HFFc6 (cell line): ENCODE data around the gene CREB5. TPM values are rescaled to one million over a fixed set of nuclear protein-coding genes. Genes with fewer than 3 reads are reported as not detected.

ENCODE experiments used
- DNase-seq: peaks from one replicate; pipeline ENCODE4 v3.0.0-alpha.2; 2018
- H3K27ac Mint-ChIP-seq: 2 replicates; pipeline ENCODE4 v1.8.0; 2020; ENCODE audit warnings: mild to moderate bottlenecking, mixed read lengths
- H3K27me3 Mint-ChIP-seq: 2 replicates; pipeline ENCODE4 v1.8.0; 2021; ENCODE audit warnings: mild to moderate bottlenecking, moderate library complexity, mixed read lengths; ENCODE audit not compliant: insufficient read depth
- H3K36me3 Mint-ChIP-seq: 2 replicates; pipeline ENCODE4 v1.8.0; 2021; ENCODE audit warnings: low read depth, mixed read lengths
- H3K4me1 Mint-ChIP-seq: 2 replicates; pipeline ENCODE4 v1.8.0; 2020; ENCODE audit warnings: low read depth, mixed read lengths
- H3K4me3 Mint-ChIP-seq: 2 replicates; pipeline ENCODE4 v1.8.0; 2020; ENCODE audit warnings: mild to moderate bottlenecking, moderate library complexity, mixed read lengths
- H3K9me3 Mint-ChIP-seq: 2 replicates; pipeline ENCODE4 v1.8.0; 2020; ENCODE audit warnings: mild to moderate bottlenecking, mixed read lengths
- total RNA-seq, 6 experiments: library from RNA; stranded (reverse); fragmentation: NEBNext Ultra II Directional; extraction: Animal tissue kit (Norgen Biotek cat#: 25700); gene quantifications; 2 replicates in 1 of 6; 3 replicates in 5 of 6; pipeline ENCODE4 v1.2.3, GENCODE V29; 2021
- TF ChIP-seq, protein P1 (sequence below): fragments of 200-600 bp; sonication (generic); IDR thresholded peaks from 2 replicates; pipeline ENCODE4 v1.5.0; 2021; ENCODE audit warnings: antibody characterized with exemption, mild to moderate bottlenecking

The CREB5 gene
- total RNA-seq, 6 experiments from 2014 or later = 0.60 to 0.90 (median 0.79) TPM

DNA sequence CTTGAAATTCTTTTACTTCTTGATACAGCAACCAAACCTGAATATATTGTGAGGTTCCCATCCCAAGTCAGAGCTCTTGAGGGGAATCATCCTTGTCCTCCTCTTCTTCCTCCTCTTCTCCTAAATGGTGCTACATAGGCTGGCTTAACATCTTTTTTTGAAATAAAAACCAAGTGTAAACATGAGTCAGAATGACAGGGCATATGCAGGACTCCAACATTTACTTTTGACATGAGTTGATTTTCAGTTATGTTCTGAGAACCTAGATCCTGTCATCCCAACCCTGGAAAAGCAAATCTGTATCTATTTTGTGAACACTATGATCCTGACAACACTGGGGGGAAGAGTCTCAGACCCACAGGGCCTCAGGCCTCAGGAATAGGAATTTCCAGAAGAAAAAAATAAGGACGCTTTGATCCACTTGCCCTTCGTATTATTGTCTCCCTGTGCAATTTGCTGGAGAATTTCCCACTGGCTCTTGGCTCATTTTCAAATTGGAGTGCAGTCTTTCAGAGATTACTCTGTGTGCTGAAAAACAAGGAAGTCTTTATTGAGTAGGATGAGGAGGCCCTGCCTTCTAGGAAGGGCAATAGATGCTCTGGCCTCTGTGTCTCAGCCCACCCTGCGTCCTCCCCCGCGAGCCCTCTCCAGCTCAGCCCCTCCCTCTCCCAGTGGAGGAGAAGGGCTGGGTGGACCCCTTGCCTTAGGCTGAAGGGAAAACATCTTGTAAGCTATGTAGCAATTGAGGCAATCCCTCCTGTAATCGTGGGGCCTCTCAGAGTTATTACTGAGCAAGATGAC, 121.6 kb downstream of the CREB5 start:
- no peak for DNase-seq
- TF ChIP-seq, protein P1, sequence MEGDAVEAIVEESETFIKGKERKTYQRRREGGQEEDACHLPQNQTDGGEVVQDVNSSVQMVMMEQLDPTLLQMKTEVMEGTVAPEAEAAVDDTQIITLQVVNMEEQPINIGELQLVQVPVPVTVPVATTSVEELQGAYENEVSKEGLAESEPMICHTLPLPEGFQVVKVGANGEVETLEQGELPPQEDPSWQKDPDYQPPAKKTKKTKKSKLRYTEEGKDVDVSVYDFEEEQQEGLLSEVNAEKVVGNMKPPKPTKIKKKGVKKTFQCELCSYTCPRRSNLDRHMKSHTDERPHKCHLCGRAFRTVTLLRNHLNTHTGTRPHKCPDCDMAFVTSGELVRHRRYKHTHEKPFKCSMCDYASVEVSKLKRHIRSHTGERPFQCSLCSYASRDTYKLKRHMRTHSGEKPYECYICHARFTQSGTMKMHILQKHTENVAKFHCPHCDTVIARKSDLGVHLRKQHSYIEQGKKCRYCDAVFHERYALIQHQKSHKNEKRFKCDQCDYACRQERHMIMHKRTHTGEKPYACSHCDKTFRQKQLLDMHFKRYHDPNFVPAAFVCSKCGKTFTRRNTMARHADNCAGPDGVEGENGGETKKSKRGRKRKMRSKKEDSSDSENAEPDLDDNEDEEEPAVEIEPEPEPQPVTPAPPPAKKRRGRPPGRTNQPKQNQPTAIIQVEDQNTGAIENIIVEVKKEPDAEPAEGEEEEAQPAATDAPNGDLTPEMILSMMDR = no peak
- H3K36me3 Mint-ChIP-seq = no peaks in the 10 kb centered on the region
- H3K9me3 Mint-ChIP-seq = peaks cover 13% of the 10 kb centered on the region
- H3K27me3 Mint-ChIP-seq = peaks cover 2% of the 10 kb centered on the region
- no peak overlapping the region for H3K4me3 Mint-ChIP-seq
- no peaks in the 10 kb centered on the region; the same call in 1 of the 2 replicates for H3K4me1 Mint-ChIP-seq
- no peak overlapping the region for H3K27ac Mint-ChIP-seq

DNA sequence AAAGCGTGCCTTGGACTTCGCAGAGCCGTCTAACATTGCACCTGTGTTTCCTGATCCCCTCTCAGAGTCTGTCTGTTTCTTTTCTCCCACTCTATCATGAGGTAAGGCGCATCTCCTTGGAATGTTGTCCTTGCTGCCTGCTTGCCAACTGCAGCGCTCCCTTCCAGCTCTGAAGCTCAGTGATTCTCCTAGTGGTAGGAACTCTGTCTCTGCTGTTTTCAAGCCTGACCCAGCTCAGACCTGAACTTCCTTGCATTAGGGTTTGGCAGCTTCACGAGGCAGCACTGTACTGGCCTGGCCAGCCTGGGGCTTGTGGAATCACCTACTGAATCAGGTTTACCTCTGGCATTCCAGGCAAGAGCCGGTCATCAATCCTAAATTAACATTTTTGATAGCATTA, 123.9 kb downstream of the CREB5 start:
- no peaks in the 10 kb centered on the region; the same call in 1 of the 2 replicates for H3K4me1 Mint-ChIP-seq
- H3K27ac Mint-ChIP-seq = no peak overlapping the region

DNA sequence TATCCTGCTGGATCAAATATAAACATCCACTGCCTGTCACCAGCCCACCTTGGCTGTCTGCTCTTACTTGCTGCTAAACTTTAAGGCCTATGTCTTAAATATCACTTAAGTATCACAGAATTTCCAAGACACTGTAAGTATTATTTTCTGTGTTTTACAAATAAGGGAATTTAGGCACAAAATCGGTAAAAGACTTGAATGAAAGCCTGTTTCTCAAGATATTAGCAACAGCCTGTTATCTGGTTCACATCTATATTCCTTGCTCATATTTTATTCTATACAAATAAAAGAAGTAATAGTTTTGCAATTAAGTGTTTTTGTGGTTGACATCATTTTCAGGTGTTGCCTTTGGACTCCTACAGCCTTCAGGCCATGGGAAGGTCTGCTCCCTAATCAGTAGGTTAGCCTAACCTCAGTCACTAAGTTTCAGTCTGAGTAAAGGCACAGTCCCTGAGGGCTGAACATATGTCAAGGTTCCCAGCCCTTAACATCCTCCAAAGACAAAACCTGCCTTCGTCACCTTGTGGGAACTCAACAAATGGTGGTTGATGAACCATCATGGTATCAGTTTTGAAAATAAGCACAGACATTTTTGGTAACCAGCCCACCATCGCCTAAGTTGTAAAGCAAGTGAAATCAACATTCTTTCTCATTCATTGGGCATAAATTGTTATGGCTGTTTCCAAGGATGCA, 127.1 kb downstream of the CREB5 start:
- no peak overlapping the region for H3K4me3 Mint-ChIP-seq
- no peaks in the 10 kb centered on the region for H3K4me1 Mint-ChIP-seq
- H3K27me3 Mint-ChIP-seq = peaks cover 4% of the 10 kb centered on the region; the same call in 1 of the 2 replicates
- no peaks in the 10 kb centered on the region; the same call in 1 of the 2 replicates for H3K9me3 Mint-ChIP-seq
- TF ChIP-seq, protein P1 = no peak
- no peak overlapping the region for H3K27ac Mint-ChIP-seq
- DNase-seq = no peak
- no peaks in the 10 kb centered on the region for H3K36me3 Mint-ChIP-seq

More for the DNA sequence above, 123.9 kb downstream of the CREB5 start:
- H3K9me3 Mint-ChIP-seq = peaks cover 12% of the 10 kb centered on the region
- H3K27me3 Mint-ChIP-seq = peaks cover 4% of the 10 kb centered on the region; the same call in 1 of the 2 replicates
- no peak overlapping the region for H3K4me3 Mint-ChIP-seq
- peak; percentile 24 for DNase-seq
- no peaks in the 10 kb centered on the region for H3K36me3 Mint-ChIP-seq
- TF ChIP-seq, protein P1 = peak; percentile 38; the same call in 1 of the 2 replicates

DNA sequence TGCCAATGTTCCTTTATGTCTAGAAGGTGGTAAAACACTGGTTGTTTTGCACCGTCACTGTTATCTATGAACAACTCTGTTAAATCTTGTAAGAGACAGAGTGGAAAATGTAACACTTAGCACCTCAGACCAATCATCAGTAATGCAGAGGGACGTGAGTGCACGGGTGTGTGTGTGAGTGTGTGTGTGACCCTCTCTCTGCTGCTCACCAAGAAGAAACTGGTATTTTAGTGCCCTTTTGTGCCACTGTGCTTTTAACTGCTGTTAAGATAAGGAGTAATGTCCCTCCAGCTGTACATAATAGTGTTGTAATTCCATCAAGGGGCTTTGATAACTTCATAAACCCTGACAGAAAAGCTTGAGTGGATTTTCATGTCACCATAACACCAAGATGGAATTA, 130.1 kb downstream of the CREB5 start:
- H3K27ac Mint-ChIP-seq = no peak overlapping the region
- H3K36me3 Mint-ChIP-seq = no peaks in the 10 kb centered on the region
- no peaks in the 10 kb centered on the region for H3K4me1 Mint-ChIP-seq
- no peak overlapping the region for H3K4me3 Mint-ChIP-seq
- H3K9me3 Mint-ChIP-seq = peaks cover 10% of the 10 kb centered on the region
- peaks cover 4% of the 10 kb centered on the region for H3K27me3 Mint-ChIP-seq
- TF ChIP-seq, protein P1 = no peak
- DNase-seq = no peak

DNA sequence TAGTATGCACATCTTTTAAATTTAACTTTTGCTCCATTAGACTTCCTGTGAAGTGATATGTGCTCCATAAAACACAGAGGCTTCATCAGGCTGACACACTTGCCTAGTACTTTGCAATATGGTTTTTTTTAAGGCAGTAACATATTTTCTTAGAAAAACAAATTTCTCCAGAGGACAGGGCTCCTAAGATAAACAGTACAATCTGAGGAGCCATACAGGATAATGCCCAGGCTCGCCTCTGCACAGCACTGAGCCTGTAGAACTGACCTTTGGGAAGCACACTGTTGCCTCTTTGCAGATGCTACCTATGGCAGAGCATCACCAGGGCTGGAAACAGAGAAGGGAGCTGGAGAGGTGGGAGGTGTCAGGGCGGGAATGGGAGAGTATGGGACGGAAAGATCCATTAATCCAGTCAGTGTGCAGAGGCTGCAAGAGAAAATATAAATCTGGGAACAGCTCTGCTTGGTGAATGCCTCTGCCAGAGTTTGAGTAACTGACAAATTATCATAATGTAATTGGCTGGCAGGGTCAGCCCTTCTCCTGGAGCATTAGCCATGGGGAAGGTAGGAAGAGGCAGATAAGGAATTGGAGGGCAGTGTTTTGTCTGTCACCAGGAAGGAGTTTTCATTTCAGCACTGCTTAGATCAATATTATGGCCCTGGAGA, 132.3 kb downstream of the CREB5 start:
- Mint-ChIP-seq H3K9me3 (peaks cover 10% of the 10 kb centered on the region), H3K4me3 (no peak overlapping the region), H3K36me3 (no peaks in the 10 kb centered on the region), H3K27ac (no peak overlapping the region), H3K27me3 (peaks cover 2% of the 10 kb centered on the region), H3K4me1 (no peaks in the 10 kb centered on the region)
- TF ChIP-seq, protein P1 = no peak
- DNase-seq = no peak
